PFSK-1 (cell line): ENCODE measurements around the gene ZMAT5.

Source experiments
- FOXP2 ChIP-seq: optimal IDR thresholded peaks from 2 replicates; pipeline ENCODE3; 2011; ENCODE audit warnings: borderline replicate concordance, control low read depth, inconsistent platforms; ENCODE audit not compliant: insufficient read depth; ENCODE audit errors: extremely low read length, extremely low read depth
- POLR2AphosphoS5 ChIP-seq: IDR thresholded peaks from 2 replicates; pipeline ENCODE4 v1.6.1; 2012; ENCODE audit warnings: low read depth, mild to moderate bottlenecking, control low read depth, low read length, moderate library complexity
- REST ChIP-seq, 2 experiments: IDR thresholded peaks; 2 replicates each; pipeline versions ENCODE4 v1.6.1 to v1.8.0; 2011 to 2012; ENCODE audit warnings: low read depth in 2 of 2, low read length in 2 of 2, control low read depth in 1 of 2, inconsistent platforms in 1 of 2, mild to moderate bottlenecking in 1 of 2, moderate library complexity in 1 of 2; ENCODE audit not compliant: insufficient read depth in 1 of 2
- SIN3A ChIP-seq: IDR thresholded peaks from 2 replicates; pipeline ENCODE4 v1.6.1; 2012; ENCODE audit warnings: mild to moderate bottlenecking, low read length, moderate library complexity, borderline replicate concordance; ENCODE audit not compliant: insufficient read depth
- TAF1 ChIP-seq: IDR thresholded peaks from 2 replicates; pipeline ENCODE4 v1.6.1; 2012; ENCODE audit warnings: low read length, control low read depth, borderline replicate concordance; ENCODE audit not compliant: insufficient read depth

ZMAT5 gene

DNA sequence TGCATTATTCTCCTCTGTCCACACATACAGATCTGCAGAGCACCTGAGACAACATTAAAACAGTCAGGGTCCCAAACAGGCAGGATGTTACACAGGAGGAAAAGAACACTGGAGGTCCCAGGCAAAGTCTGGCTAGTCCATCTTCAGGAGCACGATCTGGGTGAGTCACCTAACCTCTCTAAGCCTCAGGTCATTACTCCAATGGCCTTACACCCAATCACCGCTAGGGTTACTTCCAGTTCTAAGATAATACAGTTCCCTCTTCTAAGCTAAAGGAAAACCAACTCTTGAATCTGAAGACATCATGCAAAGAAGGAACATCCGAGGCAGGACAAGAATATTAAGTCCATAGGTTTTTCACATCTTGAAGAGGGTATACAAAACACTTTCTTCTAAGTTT lies 46.8 kb upstream of the ZMAT5 start:
- TF ChIP-seq POLR2AphosphoS5 = no peak
- no peak for TF ChIP-seq FOXP2
- TF ChIP-seq TAF1 = no peak
- TF ChIP-seq SIN3A = no peak
- no peak for TF ChIP-seq REST (IDR thresholded peaks at IDR 0.05; ENCODE audit: insufficient read depth in 1 of 2, low read depth in 2 of 2, low read length in 2 of 2)

- TF ChIP-seq POLR2AphosphoS5 (no peak), TAF1 (no peak), FOXP2 (no peak), REST (IDR thresholded peaks at IDR 0.05; ENCODE audit: insufficient read depth in 1 of 2, low read depth in 2 of 2, low read length in 2 of 2) (no peak), SIN3A (no peak)
Observed at GRCh38 chr22:29813126-29813525, 46.3 kb upstream of the ZMAT5 start.

DNA sequence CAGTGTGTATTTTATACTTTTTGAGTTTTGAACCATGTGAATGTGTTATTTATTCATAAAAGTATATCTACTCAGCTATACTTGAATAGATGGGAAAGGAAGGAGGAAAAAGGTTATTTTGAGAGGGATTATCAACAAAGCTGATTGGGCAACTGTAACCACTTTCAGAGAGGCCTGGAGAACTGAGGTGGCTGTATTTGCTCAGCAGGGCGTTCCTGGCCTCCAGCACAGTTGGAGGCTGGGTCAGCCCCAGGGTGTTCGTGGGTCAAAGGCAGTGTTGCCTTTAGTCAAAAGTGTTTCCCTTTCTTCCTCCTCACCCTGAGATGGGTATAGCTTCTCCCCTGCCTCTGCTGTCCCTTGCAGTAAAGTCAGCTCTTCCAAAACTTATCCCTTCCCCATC lies 44.6 kb upstream of the ZMAT5 start:
- TF ChIP-seq TAF1 (no peak), FOXP2 (no peak), REST (IDR thresholded peaks at IDR 0.05; ENCODE audit: insufficient read depth in 1 of 2, low read depth in 2 of 2, low read length in 2 of 2) (no peak), SIN3A (no peak), POLR2AphosphoS5 (no peak)

DNA sequence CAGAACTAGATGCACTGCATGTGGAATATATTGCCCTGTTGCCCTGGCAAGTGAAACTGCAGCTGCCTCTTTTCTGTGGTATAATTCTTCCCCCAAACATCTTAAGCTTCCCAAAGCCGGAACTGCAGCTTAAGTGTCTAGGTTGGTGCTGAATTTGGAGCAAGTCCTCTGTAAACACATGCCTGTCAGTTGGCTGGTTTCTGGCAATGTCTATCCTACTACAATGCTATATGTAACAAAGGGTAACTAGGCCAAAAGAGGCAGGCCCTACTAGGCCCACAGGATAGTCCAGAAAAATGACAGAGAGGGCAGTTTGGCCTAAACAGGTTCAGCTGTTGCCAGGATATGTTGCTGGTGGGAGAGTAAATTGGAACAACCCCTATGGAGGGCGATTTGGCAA lies 43.4 kb upstream of the ZMAT5 start:
- no peak for TF ChIP-seq REST (IDR thresholded peaks at IDR 0.05; ENCODE audit: insufficient read depth in 1 of 2, low read depth in 2 of 2, low read length in 2 of 2)
- no peak for TF ChIP-seq FOXP2
- no peak for TF ChIP-seq TAF1
- TF ChIP-seq SIN3A = no peak
- no peak for TF ChIP-seq POLR2AphosphoS5

- TF ChIP-seq SIN3A (no peak), TAF1 (no peak), REST (IDR thresholded peaks at IDR 0.05; ENCODE audit: insufficient read depth in 1 of 2, low read depth in 2 of 2, low read length in 2 of 2) (no peak), FOXP2 (no peak), POLR2AphosphoS5 (no peak)
Observed at GRCh38 chr22:29806196-29806595, 39.4 kb upstream of the ZMAT5 start.
